ENCODE measurements around the gene STIM1.
A peak's percentile ranks its signal among the peaks of the same experiment; 100 is the strongest.
"Not testable (repeated sequence)": the region's sequence is repeated elsewhere in the genome, so short reads cannot be mapped to it uniquely, and the experiment has no call there.

The STIM1 gene

DNA sequence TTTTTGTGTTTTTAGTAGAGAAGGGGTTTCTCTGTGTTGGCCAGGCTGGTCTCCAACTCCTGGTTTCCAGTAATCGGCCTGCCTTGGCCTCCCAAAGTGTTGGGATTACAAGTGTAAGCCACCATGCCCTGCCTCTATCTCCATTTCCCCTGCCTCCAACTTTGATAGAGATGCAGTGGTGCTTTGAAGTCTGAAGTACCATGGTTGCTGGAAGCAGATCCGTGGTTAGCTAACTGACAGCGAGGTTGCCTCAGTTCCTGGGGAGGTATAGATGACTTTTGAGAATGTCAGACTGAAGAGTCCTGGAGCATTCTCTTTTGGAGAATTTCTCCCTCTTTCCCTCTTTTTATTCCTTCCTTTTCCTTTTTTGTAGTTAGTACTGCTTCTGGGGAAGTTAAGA, 127.6 kb downstream of the STIM1 start:
- DNase-seq (ENCODE audit: low read depth) = no peak

GRCh38 chr11:3984896-3985295, 129.4 kb downstream of the STIM1 start:
- peak; percentile 13 for DNase-seq (ENCODE audit: low read depth)

DNA sequence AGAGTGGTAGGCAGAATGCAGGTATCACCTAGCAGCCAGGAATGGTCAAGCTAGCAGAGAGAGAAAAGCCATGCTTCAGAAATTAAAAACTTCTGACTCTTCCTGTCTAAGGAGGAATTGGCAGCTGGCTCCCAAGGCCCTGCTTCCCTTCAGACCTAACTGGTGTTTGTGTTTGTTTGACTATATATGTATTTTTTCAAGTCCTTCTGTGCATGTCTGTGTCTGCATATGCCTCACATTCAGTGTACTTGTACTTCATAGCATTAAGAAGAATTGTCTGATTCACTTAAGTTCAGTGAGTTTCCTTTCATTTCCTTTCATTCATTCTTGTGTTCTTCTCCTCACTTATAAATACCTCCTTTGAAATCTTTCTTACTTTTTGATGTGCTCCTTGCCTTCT, 130.2 kb downstream of the STIM1 start:
- no peak for DNase-seq (ENCODE audit: low read depth)

DNA sequence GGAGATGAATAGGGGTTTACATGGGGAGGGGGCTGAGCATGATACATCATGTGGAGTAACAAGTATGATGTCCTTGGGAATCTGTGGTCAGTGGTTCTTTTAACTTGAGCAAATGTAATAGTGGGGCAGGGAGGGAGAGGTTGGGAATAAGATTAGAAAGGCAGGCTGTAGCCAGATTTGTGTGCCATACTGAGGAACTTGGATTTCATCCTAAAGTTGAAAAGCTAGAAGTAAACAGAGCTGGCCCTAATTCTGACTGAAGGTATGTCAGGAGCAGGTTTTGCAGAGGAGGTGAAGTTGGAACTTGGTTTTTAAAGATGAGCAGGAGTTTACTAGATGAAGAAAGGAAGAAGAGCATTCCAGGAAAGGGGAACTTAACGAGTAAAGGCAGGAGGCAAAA, 130.8 kb downstream of the STIM1 start:
- DNase-seq (ENCODE audit: low read depth) = no peak

- DNase-seq (ENCODE audit: low read depth) = no peak
Observed at GRCh38 chr11:3989276-3989920, 133.9 kb downstream of the STIM1 start.

GRCh38 chr11:3989921-3990290, 134.4 kb downstream of the STIM1 start:
- DNase-seq (ENCODE audit: low read depth) = no peak

GRCh38 chr11:3990406-3990805, 134.9 kb downstream of the STIM1 start:
- no peak for DNase-seq (ENCODE audit: low read depth)

DNA sequence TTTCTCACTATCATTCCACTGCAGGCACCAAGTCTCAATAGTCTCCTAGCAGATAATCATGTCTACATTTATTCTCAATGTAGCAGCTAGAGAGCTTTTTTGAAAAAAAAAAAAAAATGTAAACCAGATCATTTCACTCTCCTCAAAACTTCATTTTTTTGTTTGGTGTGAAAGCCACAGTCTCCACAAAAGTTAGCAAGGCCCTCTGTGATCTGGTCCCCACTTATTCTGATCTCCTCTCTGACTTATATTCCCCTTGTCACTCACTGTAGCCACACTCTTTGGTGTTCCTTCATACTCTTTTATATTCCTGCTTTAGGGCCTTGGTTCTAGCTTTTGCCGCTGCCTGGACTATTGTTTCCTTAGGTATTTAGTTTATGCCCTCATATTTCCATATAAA, 137.5 kb downstream of the STIM1 start:
- no peak for DNase-seq (ENCODE audit: low read depth)

GRCh38 chr11:3994030-3994640, 138.7 kb downstream of the STIM1 start:
- DNase-seq (ENCODE audit: low read depth) = no peak

GRCh38 chr11:3995307-3995706, 139.8 kb downstream of the STIM1 start:
- no peak for DNase-seq (ENCODE audit: low read depth)

GRCh38 chr11:3995949-3996554, 140.6 kb downstream of the STIM1 start:
- DNase-seq (ENCODE audit: low read depth) = no peak

DNA sequence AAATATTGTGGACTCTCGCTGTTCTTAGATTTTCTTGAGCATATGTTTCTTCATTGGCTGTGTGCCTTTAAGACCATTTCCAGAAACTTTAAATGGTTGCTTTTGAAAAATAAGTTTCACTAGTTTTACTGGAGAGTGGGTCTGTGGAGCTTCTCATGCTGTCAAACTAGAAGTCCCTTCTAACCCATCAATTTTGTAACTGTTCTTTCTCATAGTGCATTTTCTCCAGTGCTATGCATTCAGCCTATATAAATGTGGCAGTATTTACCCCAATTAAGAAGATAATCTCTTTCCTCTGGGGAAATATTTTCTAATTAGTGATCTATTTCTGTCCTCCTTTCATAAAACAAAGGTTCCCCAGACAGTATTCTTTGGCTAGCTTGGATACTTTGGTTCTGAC, 141.2 kb downstream of the STIM1 start:
- no peak for DNase-seq (ENCODE audit: low read depth)

GRCh38 chr11:4004753-4005152, 149.3 kb downstream of the STIM1 start:
- not testable (repeated sequence) for DNase-seq (ENCODE audit: low read depth)

DNA sequence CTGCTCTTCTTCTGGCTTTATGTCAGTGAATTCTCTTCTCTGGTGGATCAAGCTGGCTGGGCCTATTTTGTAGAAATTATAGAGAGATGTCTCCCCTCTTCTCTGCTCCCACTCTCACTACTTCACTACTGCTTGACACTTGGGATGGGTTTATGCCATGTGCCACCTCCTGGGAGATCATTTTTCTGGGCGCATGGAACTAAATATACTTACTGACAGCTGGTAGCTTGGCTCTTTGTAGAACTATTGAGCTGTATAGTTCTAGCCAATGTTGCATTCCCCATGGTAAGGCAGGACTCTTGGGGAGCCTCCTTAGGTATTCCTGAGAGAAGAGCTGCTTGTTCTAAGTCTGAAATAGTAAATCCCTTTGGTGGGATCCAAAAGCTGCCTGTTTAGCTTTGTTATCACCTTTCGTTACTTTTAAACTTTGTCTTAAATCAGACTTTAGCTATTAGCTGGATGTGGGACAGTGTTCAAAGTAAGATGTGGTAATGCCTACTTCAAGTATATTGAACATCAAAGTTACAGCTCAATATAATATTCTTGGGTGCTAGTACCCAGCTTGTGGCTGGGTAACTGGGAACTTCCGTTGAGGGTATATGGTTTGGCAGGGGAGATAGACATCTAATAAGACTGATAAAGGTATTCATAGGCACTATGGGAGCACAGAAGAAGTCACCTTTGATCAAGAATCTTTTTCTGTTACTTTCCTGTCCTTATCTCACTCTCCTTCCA, 151.6 kb downstream of the STIM1 start:
- DNase-seq (ENCODE audit: low read depth) = no peak

- DNase-seq (ENCODE audit: low read depth) = no peak
Observed at GRCh38 chr11:4008116-4008515, 152.7 kb downstream of the STIM1 start.

GRCh38 chr11:4016602-4017001, 161.1 kb downstream of the STIM1 start:
- not testable (repeated sequence) for DNase-seq (ENCODE audit: low read depth)

DNA sequence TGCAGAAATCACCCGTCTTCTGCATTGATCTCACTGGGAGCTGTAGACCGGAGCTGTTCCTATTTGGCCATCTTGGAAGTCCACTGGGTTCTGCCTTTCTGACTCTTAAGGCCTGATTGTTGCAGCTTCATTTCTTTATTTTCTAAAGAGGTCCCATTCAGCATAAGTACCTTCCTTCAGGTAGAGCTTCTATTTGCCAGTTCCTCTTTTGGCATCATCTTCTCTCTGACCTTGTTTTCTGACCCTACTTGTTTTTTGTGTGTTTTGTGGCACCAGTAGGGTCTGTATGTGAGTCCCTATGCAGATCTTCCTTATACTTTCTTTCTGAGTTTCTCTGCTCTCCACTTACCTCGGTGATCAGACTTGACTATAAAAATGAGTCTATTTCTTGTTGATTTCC, 161.7 kb downstream of the STIM1 start:
- no peak for DNase-seq (ENCODE audit: low read depth)

DNA sequence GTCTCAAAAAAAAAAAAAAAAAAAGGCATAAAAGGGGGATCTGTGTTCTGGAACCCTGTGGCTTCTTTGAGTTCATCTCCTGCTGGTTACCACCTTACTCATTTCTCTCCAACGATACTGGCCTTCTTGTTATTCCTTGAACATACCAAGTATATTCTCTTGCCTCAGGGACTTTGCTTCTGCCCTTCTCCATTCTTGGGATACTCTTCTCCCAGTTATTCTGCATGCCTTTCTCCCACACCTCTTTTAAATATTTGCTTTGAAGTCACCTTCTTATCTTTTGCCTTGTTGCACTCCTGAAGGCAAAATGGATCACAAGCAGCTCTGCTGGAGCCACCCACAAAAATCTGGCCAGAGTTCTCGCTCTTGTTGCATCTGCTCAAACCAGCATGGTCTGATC, 163.2 kb downstream of the STIM1 start:
- no peak for DNase-seq (ENCODE audit: low read depth)

DNA sequence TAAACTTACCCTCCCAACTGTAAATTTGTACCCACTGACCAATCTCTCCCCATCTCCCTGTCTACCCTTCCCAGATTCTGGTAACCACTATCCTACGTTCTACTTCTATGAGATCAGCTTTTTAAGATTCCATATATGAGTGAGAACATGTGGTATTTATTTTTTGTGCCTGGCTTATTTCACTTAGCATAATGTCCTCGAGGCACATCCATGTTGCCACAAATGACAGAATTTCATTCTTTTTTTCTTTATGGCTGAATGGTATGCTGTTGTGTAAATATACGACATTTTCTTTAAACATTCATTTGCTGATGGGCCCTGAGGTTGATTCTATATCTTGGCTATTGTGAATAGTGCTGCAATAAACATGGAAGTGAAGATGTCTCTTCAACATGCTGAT, 164.4 kb downstream of the STIM1 start:
- no peak for DNase-seq (ENCODE audit: low read depth)

GRCh38 chr11:4022669-4023068, 167.2 kb downstream of the STIM1 start:
- DNase-seq (ENCODE audit: low read depth) = no peak

DNA sequence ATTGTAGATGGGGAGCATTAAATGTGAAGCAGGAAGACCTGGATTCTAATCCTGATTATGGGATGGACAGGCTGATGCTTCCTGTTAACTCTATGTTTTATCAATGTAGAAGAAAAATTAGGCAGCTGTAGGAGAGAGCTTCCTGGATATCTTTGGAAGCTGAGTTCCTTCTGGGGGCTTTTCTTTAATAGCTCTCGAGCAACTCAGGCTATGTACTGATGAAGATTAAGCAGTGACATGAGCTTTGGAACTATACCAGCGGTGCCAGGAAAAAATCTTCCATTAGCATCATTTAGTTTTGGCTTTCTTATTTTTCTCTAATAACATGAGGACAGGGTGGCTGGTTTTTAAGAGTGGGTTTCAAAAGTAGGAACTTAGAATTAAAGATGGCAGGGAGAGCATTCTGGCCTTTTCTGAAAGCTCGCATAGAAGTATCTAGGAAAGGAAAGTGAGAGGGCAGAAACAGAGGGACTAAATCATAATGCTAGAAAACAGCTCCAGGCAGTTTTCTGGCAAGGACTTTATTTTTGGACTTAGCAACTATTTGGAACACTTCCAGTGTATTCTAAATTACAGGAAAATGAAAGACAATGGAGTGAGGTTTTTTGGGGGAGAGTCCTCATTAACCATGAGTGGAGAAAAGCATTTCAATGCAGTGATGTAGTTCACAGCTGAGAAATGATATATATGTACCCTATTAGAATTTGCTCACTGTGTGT, 169.9 kb downstream of the STIM1 start:
- DNase-seq (ENCODE audit: low read depth) = no peak

DNA sequence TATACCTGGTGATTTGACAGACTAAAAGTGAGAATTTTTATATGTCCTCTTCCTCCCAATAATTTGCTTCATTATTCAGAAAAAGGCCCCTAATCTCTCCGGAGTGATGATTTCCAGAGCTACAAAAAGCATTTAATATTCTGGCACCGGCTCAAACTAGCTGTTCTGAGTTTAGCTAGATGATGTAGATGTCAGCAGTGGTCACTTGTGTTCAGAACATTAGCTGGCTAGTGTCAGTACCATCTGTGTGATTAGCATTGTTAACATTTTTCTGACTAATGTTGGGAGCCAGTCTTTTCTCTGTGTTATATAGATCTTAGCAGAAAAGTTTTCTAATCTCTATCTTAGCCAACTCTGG, 170.5 kb downstream of the STIM1 start:
- no peak for DNase-seq (ENCODE audit: low read depth)

DNA sequence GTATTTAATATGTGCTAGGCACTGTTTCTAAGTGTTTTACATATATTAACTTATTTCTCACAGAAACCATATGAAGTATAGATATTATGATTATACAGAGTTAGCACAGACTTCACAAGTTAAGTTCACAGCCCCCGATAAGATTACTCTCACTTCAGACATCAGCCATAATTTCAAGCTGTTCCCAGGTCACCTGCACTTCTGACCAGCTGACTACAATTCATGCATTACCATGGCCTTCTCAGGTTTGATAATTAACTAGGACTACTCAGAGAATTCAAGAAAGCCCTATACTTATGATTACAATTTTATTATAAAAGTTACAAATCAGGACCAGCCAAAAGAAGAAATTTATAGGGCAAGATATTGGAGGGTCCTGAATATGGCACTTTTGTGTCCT, 170.9 kb downstream of the STIM1 start:
- no peak for DNase-seq (ENCODE audit: low read depth)
